ENCODE data around the gene CASD1. TPM values are rescaled to one million over a fixed set of nuclear protein-coding genes. Genes with fewer than 3 reads are reported as not detected.
A peak's percentile ranks its signal among the peaks of the same experiment; 100 is the strongest.

The CASD1 gene
- total and polyA plus RNA-seq, 2 of the 4 experiments (the other 2 are of a cell fraction): 4.0 to 4.5 TPM

DNA sequence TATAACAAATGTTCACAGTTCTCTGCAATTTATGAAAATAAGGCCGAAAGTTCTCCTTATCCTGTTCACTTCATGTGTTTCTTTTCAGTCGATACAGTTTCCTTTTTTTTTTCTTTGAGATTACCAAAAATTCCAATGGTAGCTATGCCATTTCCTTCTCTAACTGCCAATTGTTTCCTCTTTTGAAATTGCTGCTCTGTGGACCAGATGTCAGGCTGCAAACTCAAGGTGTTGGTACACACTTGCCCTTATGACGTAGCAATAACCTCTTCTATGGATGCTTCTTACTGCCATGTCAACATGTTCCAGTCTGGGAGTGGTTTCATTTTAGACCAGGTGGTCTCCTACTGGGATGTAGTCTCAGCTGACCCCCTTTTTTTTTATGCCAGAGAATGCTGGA is 52.9 kb downstream of the CASD1 start:
- POLR2A ChIA-PET (ENCODE audit: unreplicated experiment): no interaction called here
- H3K23ac ChIP-seq (ENCODE audit: low read depth, low read length): no peak overlapping the region
- no peak overlapping the region for H2AK5ac ChIP-seq (ENCODE audit: low read depth, low read length)
- no TSS peak for BruUV-seq (replicated peaks)
- H3K4me3 ChIP-seq (ENCODE audit: insufficient read depth, low read depth, low read length): no peak overlapping the region
- no peak overlapping the region for H3K56ac ChIP-seq (ENCODE audit: extremely low read depth, insufficient read depth, low read length)
- intact Hi-C loops (cut with micrococcal nuclease): no loop called here
- H2BK5ac ChIP-seq (ENCODE audit: low read depth, low read length, poor library complexity, severe bottlenecking): no peak overlapping the region
- no peak overlapping the region for H4K91ac ChIP-seq (ENCODE audit: insufficient read depth, low read depth, low read length)
- no peaks in the 10 kb centered on the region for H3K36me3 ChIP-seq (ENCODE audit: control insufficient read depth, insufficient read depth, low read length)
- DNase-seq (peak; percentile 3), ATAC-seq (ENCODE audit: low read depth) (no peak)
- no peak overlapping the region for H3K27ac ChIP-seq (ENCODE audit: insufficient read depth, low read length)
- 0 out of 2 replicates have a peak overlapping the region, but pooled peaks have one; percentile 7 for H3K14ac ChIP-seq (replicated peaks; ENCODE audit: low read depth, low read length)
- no peak overlapping the region for H2BK15ac ChIP-seq (ENCODE audit: low read depth, low read length)
- H2AFZ ChIP-seq (replicated peaks; ENCODE audit: low read length, poor library complexity): no peak overlapping the region
- no peak overlapping the region for H4K8ac ChIP-seq (ENCODE audit: low read depth in 2 of 2, low read length in 2 of 2)
- no peak overlapping the region for H2BK120ac ChIP-seq (ENCODE audit: low read depth, low read length)
- no peak overlapping the region; the same call in 1 of the 2 replicates for H3K4me2 ChIP-seq (ENCODE audit: low read depth, low read length)
- H2AK9ac ChIP-seq (replicated peaks; ENCODE audit: low read depth, low read length, poor library complexity): no peak overlapping the region
- peaks cover 1% of the 10 kb centered on the region; the same call in 1 of the 2 replicates for H3K4me1 ChIP-seq (ENCODE audit: control insufficient read depth, insufficient read depth, low read length)
- H4K5ac ChIP-seq (ENCODE audit: low read depth, low read length): no peak overlapping the region
- WGBS, 2 experiments (ENCODE audit: extremely low coverage in 2 of 2, insufficient read length in 1 of 2): 60% methylated on average over 1 of the region's 3 CpGs; no CpG with 5 or more reads in 1 of the 2 experiments
- no peak overlapping the region for H3K4ac ChIP-seq (ENCODE audit: low read depth, low read length)
- no peak overlapping the region for H2BK20ac ChIP-seq (ENCODE audit: low read depth, low read length)
- H3K79me1 ChIP-seq (ENCODE audit: low read depth in 1 of 2, low read length in 2 of 2): no peaks in the 10 kb centered on the region
- no peaks in the 10 kb centered on the region for H4K20me1 ChIP-seq (ENCODE audit: insufficient read depth, low read length)
- H3K18ac ChIP-seq (ENCODE audit: low read depth, low read length): peak overlapping the region; percentile 16; the same call in 1 of the 2 replicates
- TF ChIP-seq MXI1 (IDR thresholded peaks at IDR 0.05; ENCODE audit: borderline replicate concordance, low read depth, low read length) (no peak), RFX5 (IDR thresholded peaks at IDR 0.05; ENCODE audit: low read depth, low read length) (no peak), CEBPB (IDR thresholded peaks at IDR 0.05; ENCODE audit: low read depth, low read length) (no peak), RCOR1 (IDR thresholded peaks at IDR 0.05; ENCODE audit: insufficient replicate concordance, low read length) (no peak), SMC3 (IDR thresholded peaks at IDR 0.05; ENCODE audit: low read depth, low read length) (no peak), BHLHE40 (IDR thresholded peaks at IDR 0.05; ENCODE audit: low read depth, low read length) (no peak), POLR2A (IDR thresholded peaks at IDR 0.05; ENCODE audit: low read depth, low read length) (no peak)
- TF ChIP-seq, protein P1, sequence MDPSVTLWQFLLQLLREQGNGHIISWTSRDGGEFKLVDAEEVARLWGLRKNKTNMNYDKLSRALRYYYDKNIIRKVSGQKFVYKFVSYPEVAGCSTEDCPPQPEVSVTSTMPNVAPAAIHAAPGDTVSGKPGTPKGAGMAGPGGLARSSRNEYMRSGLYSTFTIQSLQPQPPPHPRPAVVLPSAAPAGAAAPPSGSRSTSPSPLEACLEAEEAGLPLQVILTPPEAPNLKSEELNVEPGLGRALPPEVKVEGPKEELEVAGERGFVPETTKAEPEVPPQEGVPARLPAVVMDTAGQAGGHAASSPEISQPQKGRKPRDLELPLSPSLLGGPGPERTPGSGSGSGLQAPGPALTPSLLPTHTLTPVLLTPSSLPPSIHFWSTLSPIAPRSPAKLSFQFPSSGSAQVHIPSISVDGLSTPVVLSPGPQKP (IDR thresholded peaks at IDR 0.05; ENCODE audit: borderline replicate concordance, low read depth, low read length): no peak
- in situ Hi-C loops (cut with MboI; ENCODE audit: low sequenced_read_pairs): no loop called here
- H3K9me1 ChIP-seq (ENCODE audit: insufficient read depth, low read length): no peaks in the 10 kb centered on the region; the same call in 1 of the 2 replicates
- CTCF ChIA-PET: interaction anchor here (1.0 kb wide), 1 partner anchor 22 kb away, joined by 3 read pairs; no protein-coding TSS in a partner anchor
- no peak overlapping the region for H3K9ac ChIP-seq (ENCODE audit: low read depth, low read length)
- H3K9me3 ChIP-seq (ENCODE audit: control insufficient read depth, insufficient read depth, low read length): no peaks in the 10 kb centered on the region
- dilution Hi-C loops (cut with HindIII; ENCODE audit: low sequenced_read_pairs, unreplicated experiment): no loop called here
- H3K27me3 ChIP-seq (ENCODE audit: control insufficient read depth, insufficient read depth, low read length): no peaks in the 10 kb centered on the region
